Stimulated activated memory B cell treated with anti-CD40 and anti-IgM and Interleukin-4, amounts not matched to agents 10 μg/mL and 1 μg/mL and 100 μg/mL, for 72 hours (primary cell): ENCODE data around the gene MAP3K5.
"Not testable (repeated sequence)": the region's sequence is repeated elsewhere in the genome, so short reads cannot be mapped to it uniquely, and the experiment has no call there.

Experiments
- ATAC-seq: fragments of 150-1000 bp; cut with Tn5 transposase; 2 replicates; pipeline ENCODE4 v1.10.0; 2021
- H3K27ac Mint-ChIP-seq: one replicate; pipeline ENCODE4 v1.8.0; 2022; ENCODE audit warnings: mild to moderate bottlenecking, mixed read lengths
- H3K27me3 Mint-ChIP-seq: one replicate; pipeline ENCODE4 v1.8.0; 2022; ENCODE audit warnings: mixed read lengths
- H3K36me3 Mint-ChIP-seq: one replicate; pipeline ENCODE4 v1.8.0; 2022; ENCODE audit warnings: mixed read lengths
- H3K4me1 Mint-ChIP-seq: one replicate; pipeline ENCODE4 v1.8.0; 2022; ENCODE audit warnings: mixed read lengths
- H3K4me3 Mint-ChIP-seq: one replicate; pipeline ENCODE4 v1.8.0; 2022; ENCODE audit warnings: mild to moderate bottlenecking, moderate library complexity, mixed read lengths
- H3K9me3 Mint-ChIP-seq: one replicate; pipeline ENCODE4 v1.8.0; 2022; ENCODE audit warnings: mixed read lengths

Gene MAP3K5

DNA sequence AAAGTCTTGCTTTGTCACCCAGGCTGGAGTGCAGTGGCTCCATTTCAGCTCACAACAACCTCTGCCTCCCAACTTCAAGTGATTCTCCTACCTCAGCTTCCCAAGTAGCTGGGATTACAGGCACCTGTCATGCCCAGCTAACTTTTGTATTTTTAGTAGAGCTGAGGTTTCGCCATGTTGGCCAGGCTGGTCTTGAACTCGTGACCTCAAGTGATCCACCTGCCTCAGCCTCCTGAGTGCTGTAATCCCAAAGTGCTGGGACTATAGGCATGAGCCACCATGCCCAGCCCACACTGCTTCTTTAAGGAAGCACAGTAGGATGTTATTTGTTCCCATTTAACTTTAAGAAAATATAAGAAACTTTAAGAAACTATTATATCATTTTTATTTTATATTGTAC is 206.8 kb downstream of the MAP3K5 start:
- peaks cover 59% of the 10 kb centered on the region for H3K36me3 Mint-ChIP-seq
- H3K27ac Mint-ChIP-seq, H3K27me3 Mint-ChIP-seq, ATAC-seq, H3K9me3 Mint-ChIP-seq, H3K4me1 Mint-ChIP-seq, H3K4me3 Mint-ChIP-seq: not testable (repeated sequence)

DNA sequence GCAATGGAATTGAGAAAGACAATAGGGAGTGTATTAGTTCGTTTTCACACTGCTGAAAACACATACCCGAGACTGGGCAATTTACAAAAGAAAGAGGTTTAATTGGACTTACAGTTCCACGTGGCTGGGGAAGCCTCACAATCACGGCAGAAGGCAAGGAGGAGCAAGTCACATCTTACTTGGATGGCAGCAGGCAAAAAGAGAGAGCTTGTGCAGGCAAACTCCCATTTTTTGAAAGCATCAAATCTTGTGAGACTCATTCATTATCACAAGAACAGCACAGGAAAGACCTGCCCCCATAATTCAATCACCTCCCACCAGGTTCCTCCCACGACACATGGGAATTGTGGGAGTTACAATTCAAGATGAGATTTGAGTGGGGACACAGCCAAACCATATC is 208.0 kb downstream of the MAP3K5 start:
- not testable (repeated sequence) for ATAC-seq, H3K9me3 Mint-ChIP-seq, H3K27ac Mint-ChIP-seq, H3K27me3 Mint-ChIP-seq, H3K4me3 Mint-ChIP-seq, H3K4me1 Mint-ChIP-seq
- peaks cover 59% of the 10 kb centered on the region for H3K36me3 Mint-ChIP-seq

DNA sequence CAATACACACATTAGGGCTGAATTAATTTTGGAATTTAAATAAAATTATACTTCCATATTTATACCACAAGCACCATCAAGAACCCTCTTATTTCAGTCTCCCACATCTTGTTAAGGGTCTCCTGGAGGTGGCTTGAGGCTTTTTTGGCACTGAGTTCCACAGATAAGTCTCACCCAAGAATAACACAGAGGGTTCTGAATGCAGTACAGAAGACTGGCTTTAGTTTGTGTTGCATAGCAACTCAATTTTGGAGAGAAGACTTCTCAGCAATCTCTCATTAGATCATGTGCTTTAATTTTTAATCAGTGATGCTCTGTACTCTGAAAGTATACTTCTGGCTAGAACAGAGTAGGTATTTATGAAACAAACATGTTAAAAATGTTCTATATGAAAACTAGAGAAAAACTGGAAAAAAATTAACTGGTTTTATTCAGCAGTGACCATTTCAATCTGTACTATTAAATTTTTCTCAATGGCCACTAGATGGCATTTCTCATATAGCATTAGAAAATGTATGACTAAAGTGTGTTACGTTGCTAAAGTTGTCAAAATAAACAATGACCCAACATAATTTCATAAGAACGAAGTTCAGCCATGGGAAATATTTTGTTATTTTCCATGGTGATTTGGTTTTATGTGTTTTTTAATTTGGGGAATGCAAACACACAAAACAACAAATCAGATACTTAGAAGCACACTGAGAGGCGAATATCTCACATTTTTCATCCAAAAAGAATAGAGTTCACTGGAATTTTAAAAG is 209.4 kb downstream of the MAP3K5 start:
- Mint-ChIP-seq H3K27me3 (no peaks in the 10 kb centered on the region), H3K27ac (no peak overlapping the region), H3K9me3 (no peaks in the 10 kb centered on the region), H3K36me3 (peaks cover 56% of the 10 kb centered on the region), H3K4me1 (no peaks in the 10 kb centered on the region), H3K4me3 (no peak overlapping the region)
- ATAC-seq = no peak

DNA sequence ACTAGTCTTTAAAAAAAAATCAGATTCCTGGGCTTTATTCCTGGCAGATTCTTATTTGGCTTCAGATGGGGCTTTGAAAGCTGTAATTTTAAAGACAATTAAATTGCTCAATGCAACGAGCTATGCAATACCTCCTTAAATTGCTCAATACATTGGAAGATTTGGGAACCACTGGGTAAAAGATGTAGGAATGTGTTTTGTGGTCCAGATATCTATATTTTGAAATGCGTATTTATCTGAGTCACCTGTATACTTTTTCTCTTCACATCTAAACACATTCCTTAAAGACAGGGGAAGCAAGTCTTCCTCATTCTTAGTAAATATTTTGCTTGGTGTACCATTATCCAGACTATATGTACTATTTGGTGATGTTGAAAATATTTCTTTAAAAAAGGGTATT is 212.5 kb downstream of the MAP3K5 start:
- no peak for ATAC-seq
- Mint-ChIP-seq H3K4me1 (no peaks in the 10 kb centered on the region), H3K27ac (no peak overlapping the region), H3K9me3 (no peaks in the 10 kb centered on the region), H3K36me3 (peaks cover 84% of the 10 kb centered on the region), H3K4me3 (no peak overlapping the region), H3K27me3 (no peaks in the 10 kb centered on the region)

DNA sequence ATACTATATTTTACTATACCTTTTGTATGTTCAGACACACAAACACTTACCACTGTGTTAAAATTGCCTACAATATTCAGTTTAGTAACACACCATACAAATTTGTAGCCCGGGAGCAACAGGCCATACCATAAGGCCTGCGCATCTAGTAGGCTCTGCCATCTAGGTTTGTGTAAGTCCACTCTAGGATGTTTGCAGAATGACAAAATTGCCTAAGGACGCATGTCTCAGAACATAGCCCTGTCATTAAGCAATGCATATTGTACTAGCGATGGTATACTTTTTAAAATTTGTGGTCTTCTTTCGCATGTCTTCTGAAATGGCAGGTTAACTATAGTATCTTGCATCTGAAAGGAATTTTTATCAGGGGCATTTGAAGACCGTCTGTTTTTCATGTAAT is 215.5 kb downstream of the MAP3K5 start:
- Mint-ChIP-seq H3K4me3 (no peak overlapping the region), H3K4me1 (no peaks in the 10 kb centered on the region), H3K27me3 (no peaks in the 10 kb centered on the region), H3K36me3 (peaks cover 84% of the 10 kb centered on the region), H3K9me3 (peaks cover 1% of the 10 kb centered on the region), H3K27ac (no peak overlapping the region)
- no peak for ATAC-seq

DNA sequence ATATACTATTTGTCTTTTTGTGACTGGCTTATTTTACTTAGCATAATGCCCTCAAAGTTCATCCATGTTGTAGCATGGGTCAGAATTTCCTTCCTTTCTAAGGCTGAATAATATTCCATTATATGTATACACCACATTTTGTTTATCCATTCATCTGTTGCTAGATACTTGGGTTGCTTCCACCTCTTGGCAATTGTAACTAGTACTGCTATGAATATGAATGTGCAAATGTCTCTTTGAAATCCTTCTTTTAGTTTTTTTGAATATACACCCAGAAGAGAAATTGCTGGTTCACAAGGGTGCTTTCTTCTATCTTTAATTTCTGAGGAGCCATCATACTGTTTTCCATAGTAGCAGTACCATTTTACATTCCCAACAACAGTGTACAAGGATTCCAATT is 220.8 kb downstream of the MAP3K5 start:
- H3K4me1 Mint-ChIP-seq = no peaks in the 10 kb centered on the region
- H3K36me3 Mint-ChIP-seq = peaks cover 86% of the 10 kb centered on the region
- H3K27me3 Mint-ChIP-seq = no peaks in the 10 kb centered on the region
- no peak overlapping the region for H3K27ac Mint-ChIP-seq
- H3K4me3 Mint-ChIP-seq = no peak overlapping the region
- peaks cover 11% of the 10 kb centered on the region for H3K9me3 Mint-ChIP-seq
- ATAC-seq = no peak

DNA sequence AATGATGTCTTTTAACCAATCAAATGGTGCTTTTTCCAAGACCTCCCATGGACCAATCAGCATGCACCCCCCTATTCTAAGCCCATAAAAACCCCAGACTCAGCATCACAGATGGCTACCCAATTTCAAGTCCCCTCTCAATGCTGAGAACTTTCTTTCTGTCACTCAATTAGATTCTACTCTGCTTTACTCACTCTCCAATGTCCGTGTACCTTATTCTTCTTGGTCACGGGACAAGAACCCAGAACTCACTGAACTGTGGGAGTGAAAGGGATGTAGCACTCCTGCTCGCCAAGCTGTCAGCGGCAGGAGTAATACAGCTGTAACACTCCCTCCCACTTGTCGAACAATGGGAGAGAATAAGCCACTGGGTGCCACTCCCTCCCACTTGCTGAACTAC is 221.2 kb downstream of the MAP3K5 start:
- Mint-ChIP-seq H3K4me3 (no peak overlapping the region), H3K4me1 (no peaks in the 10 kb centered on the region), H3K27ac (no peak overlapping the region), H3K9me3 (peaks cover 11% of the 10 kb centered on the region), H3K36me3 (peaks cover 86% of the 10 kb centered on the region), H3K27me3 (no peaks in the 10 kb centered on the region)
- no peak for ATAC-seq

DNA sequence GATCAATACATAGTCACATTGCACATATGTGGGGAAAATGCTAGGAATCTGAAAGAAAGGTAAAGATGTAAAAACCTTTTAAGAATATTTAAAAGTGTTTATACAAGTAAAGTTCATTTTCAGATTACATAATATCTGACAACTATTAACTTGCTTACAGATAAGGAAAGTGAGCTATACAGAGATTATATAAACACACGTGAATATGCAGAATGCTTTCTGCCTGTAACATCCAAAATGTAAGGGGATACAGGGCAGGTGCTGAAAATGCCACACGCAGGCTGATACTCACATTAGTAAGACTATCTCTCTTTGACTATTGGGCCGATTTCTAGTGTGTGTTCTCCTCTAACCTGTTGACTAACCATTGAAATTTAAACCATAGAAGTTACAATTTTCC is 224.1 kb downstream of the MAP3K5 start:
- Mint-ChIP-seq H3K4me1 (no peaks in the 10 kb centered on the region), H3K36me3 (peaks cover 82% of the 10 kb centered on the region), H3K4me3 (no peak overlapping the region), H3K27ac (no peak overlapping the region), H3K27me3 (no peaks in the 10 kb centered on the region), H3K9me3 (peaks cover 11% of the 10 kb centered on the region)
- no peak for ATAC-seq

DNA sequence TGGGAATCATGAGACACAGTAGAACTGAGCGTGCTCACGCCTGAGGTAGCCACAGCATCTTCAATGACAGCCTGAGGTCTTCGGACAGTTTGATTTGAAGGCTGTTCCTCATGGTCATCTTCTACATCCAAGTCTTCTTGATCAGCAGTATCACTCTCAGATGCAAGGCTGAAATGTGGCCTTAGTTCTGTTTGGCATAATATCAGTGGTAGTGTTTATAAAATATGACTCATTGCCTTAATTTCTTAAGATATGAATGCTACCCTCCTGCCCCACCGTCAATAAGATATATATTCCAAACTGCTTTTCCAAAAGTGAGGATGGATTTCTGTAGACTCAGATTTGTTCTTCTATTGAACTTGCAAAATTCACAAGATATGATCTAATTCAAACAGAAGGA is 224.6 kb downstream of the MAP3K5 start:
- Mint-ChIP-seq H3K36me3 (peaks cover 78% of the 10 kb centered on the region), H3K27me3 (no peaks in the 10 kb centered on the region), H3K9me3 (peaks cover 11% of the 10 kb centered on the region), H3K4me1 (no peaks in the 10 kb centered on the region), H3K27ac (no peak overlapping the region), H3K4me3 (no peak overlapping the region)
- no peak for ATAC-seq

DNA sequence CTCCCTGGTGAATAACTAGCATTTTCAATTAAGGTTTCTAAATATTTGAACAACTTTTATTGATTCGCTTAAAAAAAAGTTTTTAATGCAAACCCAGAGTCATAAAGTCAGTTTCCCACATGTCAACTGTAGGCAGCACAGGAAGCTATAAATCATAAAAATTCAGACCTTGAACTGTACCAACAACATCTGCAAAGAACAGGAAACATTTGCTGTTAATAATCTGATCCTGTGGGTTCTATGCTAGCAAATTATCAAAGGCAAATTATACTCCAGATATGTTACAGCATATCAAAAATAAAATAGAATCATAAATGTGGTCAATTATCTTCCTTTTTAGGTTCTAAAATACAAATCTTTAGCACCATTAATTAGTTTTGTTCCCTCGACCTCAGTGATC is 225.4 kb downstream of the MAP3K5 start:
- H3K27me3 Mint-ChIP-seq = no peaks in the 10 kb centered on the region
- peaks cover 10% of the 10 kb centered on the region for H3K9me3 Mint-ChIP-seq
- peaks cover 71% of the 10 kb centered on the region for H3K36me3 Mint-ChIP-seq
- no peak for ATAC-seq
- H3K4me1 Mint-ChIP-seq = no peaks in the 10 kb centered on the region
- no peak overlapping the region for H3K27ac Mint-ChIP-seq
- H3K4me3 Mint-ChIP-seq = no peak overlapping the region

DNA sequence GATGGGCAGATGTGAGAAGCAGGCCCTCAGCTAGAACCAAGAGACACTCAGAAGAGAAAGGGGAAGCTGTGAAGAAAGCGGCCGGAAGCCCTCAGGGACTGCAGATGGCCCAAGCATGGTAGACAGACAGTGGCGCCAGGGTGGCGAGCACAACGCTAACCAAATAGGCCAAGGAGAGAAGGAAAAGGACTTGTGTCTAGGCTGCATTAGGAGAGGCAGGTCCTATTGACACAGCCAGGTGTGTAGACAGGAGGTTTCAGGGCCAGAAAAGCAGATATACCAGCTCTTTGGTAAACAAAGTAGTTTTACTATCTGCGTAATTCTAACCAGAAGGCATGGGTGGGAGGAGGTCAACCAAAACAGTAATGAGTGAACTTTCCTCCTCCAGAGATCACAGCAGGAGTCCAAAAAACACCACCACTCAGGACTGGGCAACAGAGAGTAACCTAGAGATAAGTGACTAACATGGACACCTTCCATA is 226.2 kb downstream of the MAP3K5 start:
- Mint-ChIP-seq H3K27me3 (no peaks in the 10 kb centered on the region), H3K9me3 (peaks cover 4% of the 10 kb centered on the region), H3K27ac (no peak overlapping the region), H3K4me3 (no peak overlapping the region), H3K4me1 (no peaks in the 10 kb centered on the region), H3K36me3 (peaks cover 70% of the 10 kb centered on the region)
- no peak for ATAC-seq

DNA sequence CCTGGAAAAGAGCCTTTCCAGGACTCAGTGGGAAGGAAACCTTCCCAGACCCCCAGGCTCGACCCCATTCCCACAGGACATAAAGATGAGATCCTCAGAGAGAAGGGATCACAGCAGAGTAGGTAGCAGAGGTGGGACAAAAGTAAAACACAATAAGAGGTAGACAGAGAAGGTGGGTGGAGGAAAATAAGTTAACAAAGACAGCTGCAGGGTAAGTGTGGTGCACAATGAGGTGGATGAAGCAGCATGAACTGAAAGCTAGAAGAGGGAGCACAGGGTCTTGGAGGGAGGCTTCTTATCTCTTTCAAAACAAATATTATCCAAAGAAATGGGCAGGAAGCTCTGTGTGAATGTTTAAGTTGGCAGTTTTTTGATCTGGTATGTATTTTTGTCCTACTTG is 228.1 kb downstream of the MAP3K5 start:
- no peaks in the 10 kb centered on the region for H3K27me3 Mint-ChIP-seq
- H3K36me3 Mint-ChIP-seq = peaks cover 60% of the 10 kb centered on the region
- ATAC-seq = no peak
- H3K4me1 Mint-ChIP-seq = no peaks in the 10 kb centered on the region
- no peak overlapping the region for H3K4me3 Mint-ChIP-seq
- no peak overlapping the region for H3K27ac Mint-ChIP-seq
- H3K9me3 Mint-ChIP-seq = no peaks in the 10 kb centered on the region

DNA sequence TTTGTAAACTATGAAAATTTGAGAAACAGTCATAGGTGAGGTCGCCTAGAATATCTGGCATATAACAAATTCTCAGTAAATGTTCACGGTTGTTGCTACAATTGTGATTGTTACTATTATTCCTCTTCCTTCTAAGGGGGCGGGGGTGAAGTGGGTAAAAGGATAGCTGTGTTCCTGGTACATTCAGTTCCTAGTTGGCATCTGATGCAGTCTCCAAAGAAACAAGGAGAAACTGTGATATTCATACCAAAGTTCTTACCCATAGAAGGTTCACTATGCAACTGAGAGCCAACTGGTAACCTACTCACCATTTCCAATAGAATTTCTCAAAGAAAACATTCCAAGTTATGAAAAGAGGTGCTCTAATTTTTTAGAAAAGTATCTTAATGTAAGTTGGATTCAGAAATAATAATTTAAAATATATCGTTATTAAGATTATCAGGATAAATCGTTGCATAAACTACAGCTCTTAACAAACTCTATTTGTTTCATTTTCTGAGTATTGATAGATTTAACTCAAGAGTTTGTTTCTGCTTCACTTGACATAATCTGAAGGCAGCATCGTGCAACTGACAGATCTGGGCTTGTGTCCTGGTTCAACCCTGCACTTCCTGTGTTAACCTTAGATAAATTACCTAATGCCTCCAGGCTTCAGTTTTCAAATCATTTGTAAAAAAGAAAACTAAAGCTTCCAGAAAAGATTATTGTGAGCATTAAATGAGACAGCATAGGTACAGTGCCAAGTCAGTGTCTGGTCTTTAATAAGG is 228.7 kb downstream of the MAP3K5 start:
- Mint-ChIP-seq H3K27ac (no peak overlapping the region), H3K36me3 (peaks cover 62% of the 10 kb centered on the region), H3K27me3 (no peaks in the 10 kb centered on the region), H3K4me1 (no peaks in the 10 kb centered on the region), H3K4me3 (no peak overlapping the region), H3K9me3 (no peaks in the 10 kb centered on the region)
- ATAC-seq = no peak

DNA sequence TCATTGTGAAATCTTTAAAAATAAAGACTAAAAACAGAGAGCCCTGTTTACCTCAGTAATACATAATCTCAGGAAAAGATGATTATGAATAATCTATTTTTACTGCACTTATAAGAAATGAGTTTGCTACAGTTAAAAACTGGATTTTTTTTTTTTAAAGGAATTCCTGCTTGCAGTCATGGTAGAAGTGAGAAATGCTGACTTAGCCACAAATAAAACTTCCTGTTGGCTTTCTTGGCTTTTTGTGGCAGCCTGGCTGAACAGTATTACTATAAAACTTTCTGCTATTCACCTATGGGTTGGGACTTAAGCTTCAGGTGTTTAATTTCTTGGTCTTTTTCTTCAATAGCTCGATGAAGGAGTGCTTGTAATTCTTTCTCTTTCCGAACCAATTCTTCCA is 230.1 kb downstream of the MAP3K5 start:
- Mint-ChIP-seq H3K4me1 (no peaks in the 10 kb centered on the region), H3K36me3 (peaks cover 64% of the 10 kb centered on the region), H3K27me3 (no peaks in the 10 kb centered on the region)

DNA sequence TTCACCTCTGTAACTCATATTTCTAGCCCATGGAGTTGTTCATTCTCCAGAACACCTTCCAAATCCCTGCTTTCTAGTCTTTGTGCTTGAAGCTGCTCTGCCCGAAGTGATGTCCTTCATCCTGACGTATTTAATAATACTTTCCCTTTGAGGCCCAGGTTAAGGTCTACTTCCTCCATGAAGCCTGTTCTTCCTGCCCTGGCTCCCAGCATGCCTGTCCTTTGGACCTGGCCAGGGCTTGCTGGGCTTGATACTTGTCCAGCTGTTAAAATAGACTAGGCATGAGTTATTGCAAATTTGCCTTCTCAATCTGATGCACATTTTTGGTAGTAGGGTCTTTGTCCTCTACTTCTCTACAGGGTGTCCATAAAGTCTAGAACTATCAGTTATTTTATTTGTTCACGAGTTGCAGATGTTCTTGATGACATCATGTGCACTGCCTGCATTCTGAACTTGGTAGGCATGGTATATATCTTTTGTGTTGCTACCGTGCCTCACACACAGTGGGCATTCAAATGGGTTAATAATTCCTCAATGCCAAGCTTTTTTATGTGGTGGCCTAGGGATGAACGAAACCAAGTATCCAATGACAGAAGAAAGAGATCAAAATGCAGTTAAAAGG is 239.0 kb downstream of the MAP3K5 start:
- Mint-ChIP-seq H3K27ac (no peak overlapping the region), H3K36me3 (peaks cover 18% of the 10 kb centered on the region), H3K27me3 (peaks cover 12% of the 10 kb centered on the region), H3K4me1 (peaks cover 6% of the 10 kb centered on the region), H3K9me3 (no peaks in the 10 kb centered on the region), H3K4me3 (no peak overlapping the region)
- ATAC-seq = no peak

More for the DNA sequence above, 230.1 kb downstream of the MAP3K5 start:
- no peak overlapping the region for H3K4me3 Mint-ChIP-seq
- no peak for ATAC-seq
- H3K27ac Mint-ChIP-seq = no peak overlapping the region
- H3K9me3 Mint-ChIP-seq = no peaks in the 10 kb centered on the region

DNA sequence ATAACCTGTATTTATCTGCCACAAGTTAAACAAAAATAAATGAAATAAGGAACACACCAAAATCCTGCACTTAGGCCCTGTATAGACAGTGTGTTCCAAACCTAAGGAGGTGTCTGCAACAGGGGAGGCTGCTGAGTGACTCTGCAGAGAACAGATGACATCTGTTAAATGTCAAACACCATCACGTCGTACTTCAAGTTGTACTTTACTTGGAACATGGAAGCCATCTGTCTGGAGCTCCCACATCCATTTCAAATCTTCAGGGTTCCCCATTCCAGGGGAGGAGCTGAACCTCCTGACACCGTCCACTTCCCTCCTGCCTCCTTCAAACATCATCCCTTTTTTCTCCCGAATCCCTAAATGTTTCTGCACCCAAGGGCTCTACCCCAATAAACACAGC is 240.2 kb downstream of the MAP3K5 start:
- H3K4me3 Mint-ChIP-seq = no peak overlapping the region
- peaks cover 6% of the 10 kb centered on the region for H3K4me1 Mint-ChIP-seq
- H3K27me3 Mint-ChIP-seq = peaks cover 23% of the 10 kb centered on the region
- no peak overlapping the region for H3K27ac Mint-ChIP-seq
- H3K9me3 Mint-ChIP-seq = no peaks in the 10 kb centered on the region
- no peak for ATAC-seq
- peaks cover 7% of the 10 kb centered on the region for H3K36me3 Mint-ChIP-seq
